Smooth muscle cell (in vitro differentiated cells): Measurements from ENCODE around the gene MESP2. TPM values are rescaled to one million over a fixed set of nuclear protein-coding genes. Genes with fewer than 3 reads are reported as not detected.

Source experiments
- DNase-seq: peaks from one replicate; lab custom pipeline; 2025; ENCODE audit not compliant: unreplicated experiment; lab: John Stamatoyannopoulos, UW
- H2AFZ ChIP-seq: fragments of 200-600 bp; sonication (generic); 2 replicates; pipeline ENCODE4 v1.6.0; 2016; ENCODE audit warnings: antibody characterized with exemption, low read depth, mild to moderate bottlenecking
- H3F3A ChIP-seq: fragments of 200-600 bp; sonication (generic); 2 replicates; pipeline ENCODE4 v1.6.0; 2017; ENCODE audit warnings: antibody characterized with exemption, low read depth
- H3K27ac ChIP-seq: fragments of 200-600 bp; sonication (generic); 2 replicates; pipeline ENCODE4 v1.5.1; 2016; ENCODE audit warnings: low read depth, mild to moderate bottlenecking
- H3K27me3 ChIP-seq: fragments of 200-600 bp; sonication (generic); 2 replicates; pipeline ENCODE4 v1.6.1; 2016; ENCODE audit warnings: low read depth, mild to moderate bottlenecking
- H3K36me3 ChIP-seq: fragments of 200-600 bp; sonication (generic); 2 replicates; pipeline ENCODE4 v1.5.1; 2016; ENCODE audit warnings: low read depth
- H3K4me1 ChIP-seq: fragments of 200-600 bp; sonication (generic); 2 replicates; pipeline ENCODE4 v1.5.1; 2016; ENCODE audit warnings: low read depth
- H3K4me2 ChIP-seq: fragments of 200-600 bp; sonication (generic); 2 replicates; pipeline ENCODE4 v1.6.0; 2016; ENCODE audit warnings: mild to moderate bottlenecking
- H3K4me3 ChIP-seq: fragments of 200-600 bp; sonication (generic); 2 replicates; pipeline ENCODE4 v1.5.1; 2016; ENCODE audit warnings: mild to moderate bottlenecking
- H3K79me2 ChIP-seq: fragments of 200-600 bp; sonication (generic); 2 replicates; pipeline ENCODE4 v1.6.0; 2016; ENCODE audit warnings: low read depth, mild to moderate bottlenecking
- H3K9ac ChIP-seq: fragments of 200-600 bp; sonication (generic); 2 replicates; pipeline ENCODE4 v1.6.0; 2016; ENCODE audit warnings: low read depth
- H3K9me3 ChIP-seq: fragments of 200-600 bp; sonication (generic); replicated peaks from 2 replicates; pipeline ENCODE4 v1.5.1; 2016; ENCODE audit warnings: low read depth
- H4K20me1 ChIP-seq: fragments of 200-600 bp; sonication (generic); 2 replicates; pipeline ENCODE4 v1.6.0; 2016; ENCODE audit warnings: low read depth
- CTCF ChIP-seq: fragments of 200-600 bp; sonication (generic); IDR thresholded peaks from 2 replicates; pipeline ENCODE4 v1.5.1; 2017; ENCODE audit warnings: borderline replicate concordance, mild to moderate bottlenecking, antibody characterized with exemption; ENCODE audit not compliant: insufficient read depth, poor library complexity, severe bottlenecking
- WGBS: methylation state at CpG from one replicate; pipeline ENCODE4 v1.1.7; 2016; ENCODE audit warnings: low lambda C conversion rate; 5-methylcytosine and 5-hydroxymethylcytosine counted together
- polyA plus RNA-seq: library from polyadenylated mRNA; unstranded; fragments of >200 nt; fragmentation: Nextera tagmentation; extraction: Ambion mirVana; gene quantifications from 2 replicates; pipeline ENCODE4 v1.2.1, GENCODE V29; 2016
- total RNA-seq: library from RNA; depleted of rRNA; stranded (reverse); fragments of >200 nt; gene quantifications from 2 replicates; pipeline ENCODE4 v1.2.3, GENCODE V29; 2014

MESP2 gene, protein sequence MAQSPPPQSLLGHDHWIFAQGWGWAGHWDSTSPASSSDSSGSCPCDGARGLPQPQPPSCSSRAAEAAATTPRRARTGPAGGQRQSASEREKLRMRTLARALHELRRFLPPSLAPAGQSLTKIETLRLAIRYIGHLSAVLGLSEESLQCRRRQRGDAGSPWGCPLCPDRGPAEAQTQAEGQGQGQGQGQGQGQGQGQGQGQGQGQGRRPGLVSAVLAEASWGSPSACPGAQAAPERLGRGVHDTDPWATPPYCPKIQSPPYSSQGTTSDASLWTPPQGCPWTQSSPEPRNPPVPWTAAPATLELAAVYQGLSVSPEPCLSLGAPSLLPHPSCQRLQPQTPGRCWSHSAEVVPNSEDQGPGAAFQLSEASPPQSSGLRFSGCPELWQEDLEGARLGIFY
- not detected in 2 replicates for total RNA-seq
- polyA plus RNA-seq, result 0.09 and 0.50 TPM in 2 replicates

DNA sequence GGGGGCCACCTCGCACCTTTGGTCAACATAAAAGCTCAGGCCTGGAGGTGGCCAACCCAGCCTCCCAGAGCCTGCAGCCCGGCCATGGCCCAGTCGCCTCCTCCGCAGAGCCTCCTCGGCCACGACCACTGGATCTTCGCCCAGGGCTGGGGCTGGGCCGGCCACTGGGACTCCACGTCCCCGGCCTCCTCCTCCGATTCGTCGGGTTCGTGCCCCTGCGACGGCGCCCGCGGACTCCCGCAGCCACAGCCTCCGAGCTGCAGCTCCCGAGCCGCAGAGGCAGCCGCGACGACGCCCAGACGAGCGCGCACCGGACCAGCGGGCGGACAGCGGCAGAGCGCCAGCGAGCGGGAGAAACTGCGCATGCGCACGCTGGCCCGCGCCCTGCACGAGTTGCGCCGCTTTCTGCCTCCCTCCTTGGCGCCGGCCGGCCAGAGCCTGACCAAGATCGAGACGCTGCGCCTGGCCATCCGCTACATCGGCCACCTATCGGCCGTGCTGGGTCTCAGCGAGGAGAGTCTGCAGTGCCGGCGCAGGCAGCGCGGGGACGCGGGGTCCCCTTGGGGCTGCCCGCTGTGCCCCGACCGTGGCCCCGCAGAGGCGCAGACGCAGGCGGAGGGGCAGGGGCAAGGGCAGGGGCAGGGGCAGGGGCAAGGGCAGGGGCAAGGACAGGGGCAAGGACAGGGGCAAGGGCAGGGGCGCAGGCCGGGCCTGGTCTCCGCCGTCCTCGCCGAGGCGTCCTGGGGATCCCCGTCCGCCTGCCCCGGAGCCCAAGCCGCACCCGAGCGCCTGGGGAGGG is at the start of gene MESP2:
Gene MESP2, plus strand, starts transcription at position 59 of the 799 bp plus-strand sequence. Its CDS starts 26 bp downstream, at position 85.
- H3F3A ChIP-seq, result peaks cover 7% of the 10 kb centered on the region
- H3K4me1 ChIP-seq, result peaks cover 8% of the 10 kb centered on the region
- DNase-seq, result peak; percentile 38
- H3K27ac ChIP-seq, result no peak within 1 kb of the TSS
- TF ChIP-seq CTCF, result peak; percentile 20
- no peak within 1 kb of the TSS for H3K9ac ChIP-seq
- no peaks in the 10 kb centered on the region for H3K79me2 ChIP-seq
- WGBS, result 16% methylated on average over 77 of the region's 82 CpGs
- no peaks in the 10 kb centered on the region for H3K27me3 ChIP-seq
- H4K20me1 ChIP-seq, result no peaks in the 10 kb centered on the region
- H3K9me3 ChIP-seq, result no peaks in the 10 kb centered on the region
- H2AFZ ChIP-seq, result peak within 1 kb of the TSS; percentile 89
- no peaks in the 10 kb centered on the region for H3K36me3 ChIP-seq
- peak within 1 kb of the TSS; percentile 45 for H3K4me3 ChIP-seq
- peak within 1 kb of the TSS; percentile 87 for H3K4me2 ChIP-seq

GRCh38 chr15:89728254-89728653 is 47.9 kb upstream of the MESP2 start:
- Histone ChIP-seq H3K9me3 (no peaks in the 10 kb centered on the region), H3K9ac (no peak overlapping the region), H3K4me2 (no peak overlapping the region), H3K27ac (no peak overlapping the region), H3K27me3 (peaks cover 7% of the 10 kb centered on the region), H3K79me2 (no peaks in the 10 kb centered on the region), H3K4me3 (no peak overlapping the region), H4K20me1 (no peaks in the 10 kb centered on the region), H3K36me3 (no peaks in the 10 kb centered on the region), H3F3A (no peaks in the 10 kb centered on the region), H3K4me1 (no peaks in the 10 kb centered on the region), H2AFZ (no peak overlapping the region)
- TF ChIP-seq CTCF, result no peak
- DNase-seq, result no peak
- 30% methylated on average over 2 of the region's 2 CpGs for WGBS

- Histone ChIP-seq H3K27ac (no peak overlapping the region), H3K9ac (no peak overlapping the region), H3K4me2 (no peak overlapping the region), H3K79me2 (no peaks in the 10 kb centered on the region), H3K9me3 (no peaks in the 10 kb centered on the region), H3K36me3 (no peaks in the 10 kb centered on the region), H2AFZ (no peak overlapping the region), H3K4me1 (no peaks in the 10 kb centered on the region), H3F3A (no peaks in the 10 kb centered on the region), H3K4me3 (no peak overlapping the region), H3K27me3 (peaks cover 25% of the 10 kb centered on the region), H4K20me1 (no peaks in the 10 kb centered on the region)
- no peak for TF ChIP-seq CTCF
- WGBS, result 82% methylated on average over 5 of the region's 5 CpGs
- no peak for DNase-seq
Observed at GRCh38 chr15:89731275-89731674, 44.9 kb upstream of the MESP2 start.
